ENCODE data around the gene VSIR.
A peak's percentile ranks its signal among the peaks of the same experiment; 100 is the strongest.

VSIR gene

GRCh38 chr10:71777213-71777985 lies 4.1 kb upstream of the VSIR start:
- TF ChIP-seq TEAD4 (IDR thresholded peaks at IDR 0.05) (no peak), MAX (IDR thresholded peaks at IDR 0.05) (no peak), RAD21 (IDR thresholded peaks at IDR 0.05; ENCODE audit: low read depth) (no peak), TAF1 (IDR thresholded peaks at IDR 0.05; ENCODE audit: low read depth) (no peak), ZBTB7A (IDR thresholded peaks at IDR 0.05; ENCODE audit: low read depth) (no peak), EGR1 (IDR thresholded peaks at IDR 0.05) (no peak), NFIC (IDR thresholded peaks at IDR 0.05) (no peak)

- TF ChIP-seq TEAD4 (IDR thresholded peaks at IDR 0.05) (no peak), YY1 (IDR thresholded peaks at IDR 0.05; ENCODE audit: low read depth) (no peak), NFIC (IDR thresholded peaks at IDR 0.05) (no peak)
Observed at GRCh38 chr10:71776481-71776925, 3.2 kb upstream of the VSIR start.

- no peak for TF ChIP-seq REST (IDR thresholded peaks at IDR 0.05; ENCODE audit: low read depth)
- TF ChIP-seq NFIC (IDR thresholded peaks at IDR 0.05) = no peak
- TF ChIP-seq ZBTB7A (IDR thresholded peaks at IDR 0.05; ENCODE audit: low read depth) = no peak
- TF ChIP-seq TEAD4 (IDR thresholded peaks at IDR 0.05) = no peak
- TF ChIP-seq CEBPB (IDR thresholded peaks at IDR 0.05) = no peak
- no peak for TF ChIP-seq FOXM1 (IDR thresholded peaks at IDR 0.05; ENCODE audit: borderline replicate concordance, low read depth)
- TF ChIP-seq YY1 (IDR thresholded peaks at IDR 0.05; ENCODE audit: low read depth) = no peak
- TF ChIP-seq EGR1 (IDR thresholded peaks at IDR 0.05) = no peak
- TF ChIP-seq CREB1 (IDR thresholded peaks at IDR 0.05; ENCODE audit: low read depth) = no peak
- no peak for TF ChIP-seq EP300 (IDR thresholded peaks at IDR 0.05; ENCODE audit: borderline replicate concordance)
- TF ChIP-seq MAX (IDR thresholded peaks at IDR 0.05) = no peak
- no peak for TF ChIP-seq USF1 (IDR thresholded peaks at IDR 0.05)
- TF ChIP-seq TAF1 (IDR thresholded peaks at IDR 0.05; ENCODE audit: low read depth) = no peak
Observed at GRCh38 chr10:71774916-71775702, 1.8 kb upstream of the VSIR start.

GRCh38 chr10:71772832-71773220 lies 494 bp downstream of the VSIR start:
- TF ChIP-seq MAX (IDR thresholded peaks at IDR 0.05) = no peak
- TF ChIP-seq NFIC (IDR thresholded peaks at IDR 0.05) = no peak
- no peak for TF ChIP-seq EGR1 (IDR thresholded peaks at IDR 0.05)
- no peak for TF ChIP-seq EP300 (IDR thresholded peaks at IDR 0.05; ENCODE audit: borderline replicate concordance)
- TF ChIP-seq CREB1 (IDR thresholded peaks at IDR 0.05; ENCODE audit: low read depth) = no peak
- no peak for TF ChIP-seq USF1 (IDR thresholded peaks at IDR 0.05)
- no peak for TF ChIP-seq TCF12 (IDR thresholded peaks at IDR 0.05; ENCODE audit: low read depth)
- no peak for TF ChIP-seq ZBTB7A (IDR thresholded peaks at IDR 0.05; ENCODE audit: low read depth)
- TF ChIP-seq RAD21 (IDR thresholded peaks at IDR 0.05; ENCODE audit: low read depth) = no peak
- no peak for TF ChIP-seq YY1 (IDR thresholded peaks at IDR 0.05; ENCODE audit: low read depth)
- no peak for TF ChIP-seq TEAD4 (IDR thresholded peaks at IDR 0.05)
- TF ChIP-seq TAF1 (IDR thresholded peaks at IDR 0.05; ENCODE audit: low read depth) = no peak
- TF ChIP-seq CEBPB (IDR thresholded peaks at IDR 0.05) = no peak
- no peak for TF ChIP-seq FOXM1 (IDR thresholded peaks at IDR 0.05; ENCODE audit: borderline replicate concordance, low read depth)
- TF ChIP-seq REST (IDR thresholded peaks at IDR 0.05; ENCODE audit: low read depth) = no peak

GRCh38 chr10:71771821-71772617 lies 1.3 kb downstream of the VSIR start:
- TF ChIP-seq YY1 (IDR thresholded peaks at IDR 0.05; ENCODE audit: low read depth) = no peak
- TF ChIP-seq CREB1 (IDR thresholded peaks at IDR 0.05; ENCODE audit: low read depth) = no peak
- TF ChIP-seq TCF12 (IDR thresholded peaks at IDR 0.05; ENCODE audit: low read depth) = peak; percentile 50; the same call in 1 of the 2 replicates
- no peak for TF ChIP-seq FOXM1 (IDR thresholded peaks at IDR 0.05; ENCODE audit: borderline replicate concordance, low read depth)
- TF ChIP-seq REST (IDR thresholded peaks at IDR 0.05; ENCODE audit: low read depth) = no peak
- peak; percentile 61; the same call in 1 of the 2 replicates for TF ChIP-seq EP300 (IDR thresholded peaks at IDR 0.05; ENCODE audit: borderline replicate concordance)
- 0 out of 2 replicates have a peak, but pooled peaks have one; percentile 11 for TF ChIP-seq USF1 (IDR thresholded peaks at IDR 0.05)
- TF ChIP-seq MAX (IDR thresholded peaks at IDR 0.05) = no peak
- TF ChIP-seq NFIC (IDR thresholded peaks at IDR 0.05) = peak; percentile 73
- TF ChIP-seq EGR1 (IDR thresholded peaks at IDR 0.05) = no peak
- no peak for TF ChIP-seq ZBTB7A (IDR thresholded peaks at IDR 0.05; ENCODE audit: low read depth)
- TF ChIP-seq TEAD4 (IDR thresholded peaks at IDR 0.05) = no peak

All from Ishikawa (cell line).